ENCODE data around the gene CYP1A1.

CYP1A1 gene

GRCh38 chr15:74692327-74692726 is 33.0 kb downstream of the CYP1A1 start:
- DNase-seq (ENCODE audit: low spot score), result no peak

- no peak for DNase-seq (ENCODE audit: low spot score)
Measured at GRCh38 chr15:74683758-74684157, 41.6 kb downstream of the CYP1A1 start.

DNA sequence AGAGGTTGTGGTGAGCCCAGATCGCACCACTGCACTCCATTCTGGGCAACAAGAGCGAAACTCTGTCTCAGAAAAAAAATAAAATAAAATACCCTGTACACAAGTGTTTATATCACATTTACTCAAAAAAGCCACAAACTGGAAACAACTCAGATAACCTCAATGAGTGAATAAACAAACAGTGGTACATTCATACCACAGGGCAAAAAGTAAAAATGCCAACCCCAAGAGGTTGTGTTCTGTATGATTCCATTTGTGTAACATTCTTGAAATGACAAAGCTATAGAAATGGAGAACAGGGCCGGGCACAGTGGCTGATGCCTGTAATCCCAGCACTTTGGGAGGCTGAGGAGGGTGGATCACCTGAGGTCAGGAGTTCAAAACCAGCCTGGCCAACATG is 42.4 kb downstream of the CYP1A1 start:
- no peak for DNase-seq (ENCODE audit: low spot score)

DNA sequence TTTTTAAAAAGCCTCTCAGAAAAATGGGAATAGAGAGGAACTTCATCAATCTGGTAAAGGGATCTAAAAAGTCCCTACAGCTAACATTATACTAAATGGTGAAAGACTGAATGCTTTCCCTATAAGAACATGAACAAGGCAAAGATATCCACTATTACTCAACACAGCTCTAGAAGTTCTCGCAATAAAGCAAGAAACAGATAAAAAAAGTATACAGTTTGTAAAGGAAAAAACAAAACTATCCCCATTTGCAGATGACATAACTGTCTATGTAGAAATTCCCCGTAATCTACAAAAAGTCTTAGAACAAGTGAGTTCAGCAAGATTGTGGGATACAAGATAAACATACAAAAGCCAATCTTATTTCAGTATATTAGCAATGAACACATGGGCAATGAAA is 44.9 kb downstream of the CYP1A1 start:
- no peak for DNase-seq (ENCODE audit: low spot score)

DNA sequence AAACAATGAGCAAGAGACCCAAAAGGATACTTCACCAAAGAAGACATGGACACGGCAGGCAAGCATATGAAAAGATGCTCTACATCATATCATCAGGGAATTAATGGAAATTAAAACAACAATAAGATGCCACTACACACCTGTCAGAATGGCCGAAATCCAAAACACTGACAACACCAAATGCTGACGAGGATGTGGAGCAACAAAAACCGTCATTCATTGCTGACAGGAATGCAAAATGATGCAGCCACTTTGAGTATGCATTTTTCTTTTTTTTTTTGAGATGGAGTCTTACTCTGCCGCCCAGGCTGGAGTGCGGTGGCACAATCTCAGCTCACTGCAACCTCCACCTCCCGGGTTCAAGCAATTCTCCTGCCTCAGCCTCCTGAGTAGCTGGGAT is 48.5 kb downstream of the CYP1A1 start:
- no peak for DNase-seq (ENCODE audit: low spot score)

DNA sequence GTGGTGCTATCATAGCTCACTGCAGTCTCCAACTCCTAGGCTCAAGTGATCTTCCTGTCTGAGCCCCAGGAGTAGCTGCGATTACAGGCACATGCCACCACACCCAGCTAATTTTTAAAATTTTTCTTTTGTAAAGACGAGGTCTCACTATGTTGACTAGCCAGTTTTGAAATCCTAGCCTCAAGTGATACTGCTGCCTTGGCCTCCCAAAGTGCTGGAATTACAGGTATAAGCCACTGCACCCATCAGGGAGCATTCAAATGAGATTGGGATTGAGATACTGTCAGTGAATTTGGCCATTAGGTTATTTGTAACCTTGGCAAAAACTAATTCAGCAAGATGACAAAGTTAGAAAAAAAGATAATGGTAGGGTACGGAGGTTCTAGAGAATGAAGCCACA is 51.2 kb downstream of the CYP1A1 start:
- DNase-seq (ENCODE audit: low spot score), result no peak

GRCh38 chr15:74669627-74670026 is 55.7 kb downstream of the CYP1A1 start:
- no peak for DNase-seq (ENCODE audit: low spot score)
